Fibroblast of villous mesenchyme (primary cell): ENCODE data around the gene CELF6. TPM values are rescaled to one million over a fixed set of nuclear protein-coding genes. Genes with fewer than 3 reads are reported as not detected.

Experiments used
- DNase-seq: peaks from one replicate; pipeline ENCODE4 v3.0.0-alpha.2; 2010; ENCODE audit warnings: low read depth
- H3K4me3 ChIP-seq: 2 replicates; pipeline ENCODE4 v1.5.1; 2011; ENCODE audit warnings: low read depth, mild to moderate bottlenecking, low read length
- CTCF ChIP-seq: IDR thresholded peaks from 2 replicates; pipeline ENCODE4 v1.5.1; 2012; ENCODE audit warnings: low read depth, mild to moderate bottlenecking, low read length; ENCODE audit not compliant: insufficient read depth
- total RNA-seq: library from RNA; depleted of rRNA; stranded (reverse); fragments of >200 nt; gene quantifications from 2 replicates; pipeline ENCODE4 v1.2.3, GENCODE V29; 2012

Gene CELF6
- total RNA-seq, 1 donor = not detected

- no peak for DNase-seq
- TF ChIP-seq CTCF = no peak
These were observed 38.2 kb upstream of the CELF6 start for GRCh38 chr15:72358121-72358520.

DNA sequence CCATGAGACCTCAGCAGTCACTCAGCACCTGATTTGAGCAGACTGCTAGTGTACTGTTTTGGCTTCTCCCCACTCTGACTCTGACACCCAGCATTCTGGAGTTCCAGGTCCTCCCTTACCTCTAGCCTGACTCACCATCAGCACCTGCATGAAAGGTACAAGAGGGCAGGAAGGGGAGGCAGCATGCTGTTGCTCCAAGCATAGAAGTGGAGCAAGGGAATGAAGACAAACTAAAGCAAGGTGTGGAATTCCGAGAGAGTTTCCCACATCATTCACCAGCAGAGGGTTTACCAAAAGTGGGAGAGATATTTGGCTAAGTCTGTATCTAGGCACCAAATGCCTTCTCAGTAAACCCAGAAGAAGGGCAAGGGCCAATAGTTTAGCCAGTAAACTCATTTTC is 34.5 kb upstream of the CELF6 start:
- TF ChIP-seq CTCF = no peak
- H3K4me3 ChIP-seq = no peak overlapping the region
- no peak for DNase-seq

More at GRCh38 chr15:72358121-72358520, 38.2 kb upstream of the CELF6 start:
- H3K4me3 ChIP-seq = no peak overlapping the region

DNA sequence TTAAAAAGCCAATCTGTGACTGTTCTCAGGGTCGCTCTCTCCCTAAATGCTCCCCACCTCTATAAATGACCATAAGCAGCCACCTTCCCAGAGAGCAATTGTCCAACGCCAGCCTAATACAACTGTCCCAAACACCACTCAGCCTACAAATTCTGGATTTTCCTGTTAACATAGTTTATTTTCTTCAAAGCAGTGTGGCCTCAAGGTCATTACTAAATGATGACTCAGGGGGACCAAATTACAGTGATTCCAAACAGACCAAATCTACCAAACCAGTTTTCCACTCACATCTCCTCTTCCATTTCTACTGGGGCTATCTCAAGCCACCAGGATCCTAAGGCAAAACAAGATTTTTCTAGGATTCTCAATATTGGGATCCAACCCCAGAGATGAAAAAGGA is 33.3 kb upstream of the CELF6 start:
- DNase-seq = peak; percentile 9
- no peak for TF ChIP-seq CTCF
- no peak overlapping the region for H3K4me3 ChIP-seq

GRCh38 chr15:72345806-72346205 is 25.8 kb upstream of the CELF6 start:
- DNase-seq = no peak

GRCh38 chr15:72345280-72345679 is 25.3 kb upstream of the CELF6 start:
- no peak for DNase-seq
- no peak for TF ChIP-seq CTCF
- H3K4me3 ChIP-seq = no peak overlapping the region

More at GRCh38 chr15:72345806-72346205, 25.8 kb upstream of the CELF6 start:
- no peak overlapping the region for H3K4me3 ChIP-seq
- no peak for TF ChIP-seq CTCF

DNA sequence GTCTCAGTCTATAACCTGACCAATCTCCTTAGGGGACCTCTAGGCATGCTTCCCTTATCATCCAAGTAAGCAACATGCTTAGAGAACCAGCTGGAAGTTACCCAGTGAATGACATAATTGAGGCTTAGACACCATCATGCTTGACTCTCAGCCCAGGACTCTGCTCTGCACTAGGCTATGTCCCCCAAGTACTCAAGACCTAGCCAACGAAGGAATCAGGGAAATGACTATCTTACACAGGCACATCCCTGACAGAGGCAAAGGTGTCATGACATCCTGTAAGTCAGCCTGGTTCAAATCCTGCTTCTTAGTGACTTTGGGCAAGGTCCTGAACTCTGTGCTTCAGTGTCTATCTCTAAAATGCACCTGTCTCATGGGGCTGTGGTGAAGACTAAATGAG is 24.6 kb upstream of the CELF6 start:
- no peak overlapping the region for H3K4me3 ChIP-seq
- no peak for DNase-seq
- TF ChIP-seq CTCF = no peak

- peak; percentile 14 for DNase-seq
- H3K4me3 ChIP-seq = no peak overlapping the region
- peak; percentile 44 for TF ChIP-seq CTCF
These were observed 22.4 kb upstream of the CELF6 start for GRCh38 chr15:72342385-72342784.
